Heart left ventricle (tissue), 16 donors: ENCODE results near the gene MTARC2. TPM values are rescaled to one million over a fixed set of nuclear protein-coding genes. Genes with fewer than 3 reads are reported as not detected.

Experiments
- ATAC-seq, 4 donors: fragments of 200-7000 bp; cut with Tn5 transposase; one replicate each; pipeline ENCODE4 v1.9.1; 2020 to 2022; ENCODE audit warnings: moderate library complexity in 4 of 4, mild to moderate bottlenecking in 3 of 4, moderate number of reproducible peaks in 1 of 4
- DNase-seq, 5 donors: peaks; one replicate each; pipeline ENCODE4 v3.0.0-alpha.2; 2020
- H3K27ac ChIP-seq, 12 donors: fragments of 200-600 bp; sonication (generic) in 4 of 12; one replicate each; pipeline versions ENCODE4 v1.5.0 to v1.8.0; 2016 to 2022; ENCODE audit warnings: mild to moderate bottlenecking in 2 of 12
- H3K27me3 ChIP-seq, 9 donors: fragments of 200-600 bp; sonication (generic) in 2 of 9; one replicate each; pipeline versions ENCODE4 v1.5.1 to v1.8.0; 2016 to 2022; ENCODE audit warnings: mild to moderate bottlenecking in 3 of 9
- H3K36me3 ChIP-seq, 9 donors: fragments of 200-600 bp; sonication (generic) in 2 of 9; one replicate each; pipeline versions ENCODE4 v1.5.0 to v1.8.0; 2018 to 2022; ENCODE audit warnings: mild to moderate bottlenecking in 2 of 9
- H3K4me1 ChIP-seq, 12 donors: fragments of 200-600 bp; sonication (generic) in 4 of 12; one replicate each; pipeline versions ENCODE4 v1.5.0 to v1.8.0; 2016 to 2022; ENCODE audit warnings: mild to moderate bottlenecking in 3 of 12
- H3K4me3 ChIP-seq, 12 donors: fragments of 200-600 bp; sonication (generic) in 4 of 12; one replicate each; pipeline versions ENCODE4 v1.5.0 to v1.8.0; 2017 to 2022; ENCODE audit warnings: mild to moderate bottlenecking in 9 of 12, moderate library complexity in 4 of 12
- H3K9me3 ChIP-seq, 12 donors: fragments of 200-600 bp; sonication (generic) in 4 of 12; one replicate each; pipeline versions ENCODE4 v1.5.0 to v1.8.0; 2016 to 2022; ENCODE audit warnings: mild to moderate bottlenecking in 1 of 12
- POLR2A ChIP-seq, 2 donors: fragments of 450-650 bp; IDR thresholded peaks; one replicate each; pipeline ENCODE4 v1.6.1; 2017; ENCODE audit warnings: antibody characterized with exemption in 2 of 2, mild to moderate bottlenecking in 2 of 2, moderate library complexity in 2 of 2
- WGBS, 4 donors: extraction: QIAGEN DNeasy Blood & Tissue Kit in 2 of 4; methylation state at CpG; one replicate each; pipeline versions ENCODE4 v1.1.5 to v1.1.7; 2013 to 2018; 5-methylcytosine and 5-hydroxymethylcytosine counted together
- intact Hi-C, 10 donors: fragments of 100-400 bp; cut with DNase I; formaldehyde crosslinking; loops; one replicate each; pipeline versions ENCODE4 v1.11.1 to v1.14.2; 2022
- polyA plus RNA-seq, 2 donors: library from polyadenylated mRNA; stranded (reverse); fragments of 200-250 nt; gene quantifications; one replicate each; pipeline ENCODE4 v1.2.3, GENCODE V29; 2013
- total RNA-seq, 9 donors: library from RNA; depleted of rRNA in 2 of 9; stranded (reverse); fragments of >200 nt in 2 of 9; fragmentation: NEBNext Ultra II Directional in 3 of 9; extraction: Animal tissue kit (Norgen Biotek cat#: 25700) in 3 of 9; gene quantifications; one replicate each; pipeline versions ENCODE4 v1.1.0 to v1.2.4, GENCODE V29; 2016 to 2023
- TF ChIP-seq, protein P1 (sequence below), 12 donors: fragments of 200-600 bp; sonication (generic) in 4 of 12; IDR thresholded peaks; one replicate each; pipeline versions ENCODE4 v1.5.0 to v1.8.0; 2018 to 2022; ENCODE audit warnings: antibody characterized with exemption in 12 of 12, mild to moderate bottlenecking in 5 of 12
- donor health status: ischemic (EF 13 %, LVEDD 7.1; RV severe dilation, severe dysfunction).
- donor health status: healthy with polysubstance abuse.
- donor health status: DM: no; HTN: yes; CAD: no.
- donor health status: DM: no; HTN: no; CAD: no.
- donor health status: ischemic (EF 25% LVEDD 6.9; RV normal size, moderate dysfunction).
- donor health status: ischemic (EF 25% LVEDD 5.7; RV mildly dilated, moderate dysfunction).
- donor health status: healthy.
- donor health status: DM: yes; HTN: yes; CAD: no.
- donor health status: ischemic (EF 35%, LVEDD 5.7; RV mildly dilated, moderate dysfunction).
- donor health status: nonischemic (EF 11% LVEDD 7.7; RV severe dilation, severe dysfunction).
- donor health status: DM: yes; HTN: yes; CAD: no.
- donor health status: PGD.
- donor health status: ischemic (EF 29% LVEDD 5.4; RV normal size, mild dysfunction).
- donor health status: nonischemic (EF 23%, LVEDD 6.1; RV moderate dilation, normal function).

MTARC2 gene
- total and polyA plus RNA-seq, 11 donors, result 10.4 to 29.1 (median 20.3) TPM

DNA sequence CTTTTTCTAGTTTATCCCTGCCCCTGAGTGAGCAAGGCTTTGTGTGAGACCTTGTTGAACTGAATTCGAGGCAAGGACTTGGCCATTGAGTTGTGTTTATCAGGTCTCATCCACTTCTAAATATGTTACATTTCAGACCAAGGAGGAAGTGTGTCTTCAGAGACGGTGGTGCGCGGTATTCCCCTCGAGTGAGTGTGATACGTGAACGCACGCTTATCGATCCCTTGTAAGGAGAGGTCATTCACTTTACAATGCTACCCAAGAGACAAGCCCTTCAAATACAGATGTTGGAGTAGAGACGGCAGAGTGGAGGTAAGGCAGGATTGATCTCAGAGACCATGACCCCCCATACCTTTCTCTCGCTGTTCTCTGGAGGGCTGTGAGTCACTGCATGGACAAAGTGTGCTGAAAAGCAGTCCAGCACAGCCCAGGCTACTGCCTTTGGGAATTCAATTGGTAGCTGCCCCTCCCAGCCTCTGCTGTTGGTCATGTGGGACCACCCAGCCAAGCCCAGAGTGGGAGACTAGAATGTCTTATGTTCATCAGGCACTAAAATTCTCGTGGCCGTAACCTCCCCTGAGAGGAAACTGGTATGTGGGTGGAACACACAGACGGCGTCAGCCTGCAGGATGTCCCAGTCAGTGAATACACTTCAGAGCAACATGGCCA is 22.3 kb downstream of the MTARC2 start:
- 75 to 83% (median 79%) methylated on average over 15 of the region's 15 CpGs for whole genome bisulfite sequencing, 4 donors
- Histone ChIP-seq H3K4me3 (no peak overlapping the region), H3K36me3 (peaks cover 0 to 76% (median 36%) of the 10 kb centered on the region in 9 donors), H3K4me1 (peaks cover 0 to 37% (median 17%) of the 10 kb centered on the region in 12 donors), H3K27me3 (no peaks in the 10 kb centered on the region), H3K9me3 (no peaks in the 10 kb centered on the region), H3K27ac (peak overlapping the region in 2 of 12 donors; percentile 14 to 40)
- DNase-seq (peak in 1 of 5 donors; percentile 39), ATAC-seq (peak in 3 of 4 donors; percentile 25 to 47 (median 36))
- intact Hi-C loops, result loop anchor here in 7 of 10 donors (5.0 to 10.0 kb wide), 9 partner anchors 78 to 776 kb away; partner anchors contain the start of gene C1orf115 (in 1 of the 7)
- TF ChIP-seq, protein P1, sequence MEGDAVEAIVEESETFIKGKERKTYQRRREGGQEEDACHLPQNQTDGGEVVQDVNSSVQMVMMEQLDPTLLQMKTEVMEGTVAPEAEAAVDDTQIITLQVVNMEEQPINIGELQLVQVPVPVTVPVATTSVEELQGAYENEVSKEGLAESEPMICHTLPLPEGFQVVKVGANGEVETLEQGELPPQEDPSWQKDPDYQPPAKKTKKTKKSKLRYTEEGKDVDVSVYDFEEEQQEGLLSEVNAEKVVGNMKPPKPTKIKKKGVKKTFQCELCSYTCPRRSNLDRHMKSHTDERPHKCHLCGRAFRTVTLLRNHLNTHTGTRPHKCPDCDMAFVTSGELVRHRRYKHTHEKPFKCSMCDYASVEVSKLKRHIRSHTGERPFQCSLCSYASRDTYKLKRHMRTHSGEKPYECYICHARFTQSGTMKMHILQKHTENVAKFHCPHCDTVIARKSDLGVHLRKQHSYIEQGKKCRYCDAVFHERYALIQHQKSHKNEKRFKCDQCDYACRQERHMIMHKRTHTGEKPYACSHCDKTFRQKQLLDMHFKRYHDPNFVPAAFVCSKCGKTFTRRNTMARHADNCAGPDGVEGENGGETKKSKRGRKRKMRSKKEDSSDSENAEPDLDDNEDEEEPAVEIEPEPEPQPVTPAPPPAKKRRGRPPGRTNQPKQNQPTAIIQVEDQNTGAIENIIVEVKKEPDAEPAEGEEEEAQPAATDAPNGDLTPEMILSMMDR (IDR thresholded peaks at IDR 0.05), result no peak
- no peak for TF ChIP-seq POLR2A (IDR thresholded peaks at IDR 0.05)

DNA sequence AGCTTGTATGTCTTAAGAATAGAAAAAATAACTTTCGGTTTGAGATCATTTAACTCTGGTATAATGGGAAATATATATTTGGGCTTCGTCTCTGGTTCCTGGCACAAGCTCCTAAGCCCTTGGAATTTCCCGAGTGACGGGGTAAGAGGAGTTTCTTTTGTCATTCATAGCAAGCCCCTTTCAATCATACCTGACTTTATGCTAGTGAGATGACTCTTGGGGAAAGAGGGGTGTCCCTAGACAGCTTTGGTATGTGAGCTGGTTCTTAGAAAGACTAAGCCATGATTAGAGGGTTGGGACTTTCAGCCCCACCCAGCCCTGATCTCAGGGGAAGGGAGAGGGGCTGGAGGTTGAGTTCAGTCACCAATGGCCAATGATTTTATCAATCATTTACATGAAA is 24.7 kb downstream of the MTARC2 start:
- Histone ChIP-seq H3K4me3 (no peak overlapping the region), H3K27ac (no peak overlapping the region), H3K27me3 (no peaks in the 10 kb centered on the region), H3K36me3 (peaks cover 0 to 76% (median 33%) of the 10 kb centered on the region in 9 donors), H3K9me3 (no peaks in the 10 kb centered on the region), H3K4me1 (peaks cover 0 to 25% (median 9%) of the 10 kb centered on the region in 12 donors)
- TF ChIP-seq, protein P1 (IDR thresholded peaks at IDR 0.05), result no peak
- no peak for TF ChIP-seq POLR2A (IDR thresholded peaks at IDR 0.05)
- intact Hi-C loops, result loop anchor here in 7 of 10 donors (5.0 to 10.0 kb wide), 9 partner anchors 81 to 778 kb away; partner anchors contain the start of gene C1orf115 (in 1 of the 7)
- no peak for DNase-seq
- WGBS, 4 donors, result 83 to 90% (median 85%) methylated on average over 4 of the region's 4 CpGs
- no peak for ATAC-seq

DNA sequence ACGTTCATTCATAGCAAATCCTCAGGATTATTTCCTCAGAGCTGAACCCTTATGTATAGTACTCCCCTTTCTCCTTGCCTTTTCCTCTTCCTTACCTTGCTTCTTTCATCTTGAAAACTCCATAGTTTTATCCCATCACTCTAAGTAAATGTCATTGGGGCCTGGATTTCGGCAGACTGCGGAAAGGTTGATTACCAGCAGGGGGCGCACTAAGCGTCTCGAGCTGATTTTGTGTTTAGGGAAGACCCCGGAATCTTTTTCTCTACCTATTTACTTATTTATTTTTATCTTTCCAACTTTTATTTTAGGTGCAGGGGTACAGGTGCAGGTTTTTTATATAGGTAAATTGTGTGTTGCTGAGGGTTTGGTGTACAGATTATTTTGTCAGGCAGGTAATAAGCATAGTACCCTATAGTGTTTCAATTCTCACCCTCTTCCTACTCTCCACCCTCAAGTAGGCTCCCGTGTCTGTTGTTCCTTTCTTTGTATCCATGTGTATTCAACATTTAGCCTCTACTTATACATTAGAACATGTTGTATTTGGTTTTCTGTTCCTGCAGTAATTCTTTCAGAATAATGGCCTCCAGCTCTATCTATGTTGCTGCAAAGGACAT is 27.2 kb downstream of the MTARC2 start:
- ATAC-seq (no peak), DNase-seq (peak in 1 of 5 donors; percentile 51)
- Histone ChIP-seq H3K4me1 (peaks cover 0 to 14% (median 1%) of the 10 kb centered on the region in 12 donors), H3K9me3 (no peaks in the 10 kb centered on the region), H3K27ac (no peak overlapping the region), H3K27me3 (no peaks in the 10 kb centered on the region), H3K36me3 (peaks cover 0 to 78% (median 29%) of the 10 kb centered on the region in 9 donors), H3K4me3 (no peak overlapping the region)
- intact Hi-C loops, result loop anchor here in 7 of 10 donors (1.0 to 10.0 kb wide), 12 partner anchors 28 to 781 kb away; no protein-coding TSS in a partner anchor
- TF ChIP-seq, protein P1 (IDR thresholded peaks at IDR 0.05), result peak; percentile 66 to 90 (median 80)
- no peak for TF ChIP-seq POLR2A (IDR thresholded peaks at IDR 0.05)
- WGBS, 4 donors, result 33 to 39% (median 36%) methylated on average over 8 of the region's 8 CpGs

DNA sequence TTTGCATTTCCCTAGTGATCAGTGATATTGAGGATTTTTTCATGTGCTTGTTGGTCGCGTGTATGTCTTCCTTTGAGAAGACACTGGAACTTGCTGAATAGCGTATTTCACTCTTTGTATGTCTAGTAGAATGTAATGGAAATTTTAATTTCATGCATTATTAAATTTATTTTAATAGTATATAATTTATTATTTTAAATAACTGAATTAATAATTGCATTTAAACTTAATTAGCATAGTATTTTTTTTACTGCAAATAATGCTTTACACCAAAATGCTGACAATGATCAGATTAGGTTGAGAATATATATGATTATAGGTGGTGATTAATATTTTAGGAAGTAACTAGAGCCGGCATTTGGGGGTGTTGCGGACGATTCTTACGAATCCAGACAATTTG is 28.1 kb downstream of the MTARC2 start:
- Histone ChIP-seq H3K27ac (no peak overlapping the region), H3K36me3 (peaks cover 0 to 77% (median 29%) of the 10 kb centered on the region in 9 donors), H3K4me1 (peaks cover 0 to 9% (median 0%) of the 10 kb centered on the region in 12 donors), H3K27me3 (no peaks in the 10 kb centered on the region), H3K9me3 (no peaks in the 10 kb centered on the region), H3K4me3 (no peak overlapping the region)
- intact Hi-C loops, result loop anchor here in 8 of 10 donors (1.0 to 10.0 kb wide), 14 partner anchors 44 to 781 kb away; partner anchors contain the start of gene C1orf115 (in 1 of the 8)
- ATAC-seq, result no peak
- DNase-seq, result no peak
- WGBS, 4 donors, result 88 to 94% (median 92%) methylated on average over 7 of the region's 7 CpGs
- TF ChIP-seq POLR2A (IDR thresholded peaks at IDR 0.05), result no peak
- TF ChIP-seq, protein P1 (IDR thresholded peaks at IDR 0.05), result no peak
